GM10266 (cell line): Measurements from ENCODE around the gene GNG4.

Experiments
- DNase-seq: peaks from one replicate; pipeline ENCODE4 v3.0.0; 2012; ENCODE audit errors: extremely low spot score
- CTCF ChIP-seq: IDR thresholded peaks from 2 replicates; pipeline ENCODE4 v1.5.1; 2012; ENCODE audit warnings: mild to moderate bottlenecking, low read depth; ENCODE audit not compliant: control insufficient read depth, insufficient read depth; ENCODE audit errors: missing control alignments

The GNG4 gene

GRCh38 chr1:235527196-235527814 is 122.3 kb downstream of the GNG4 start:
- DNase-seq = no peak
- TF ChIP-seq CTCF = no peak

- no peak for TF ChIP-seq CTCF
- DNase-seq = no peak
Observed at GRCh38 chr1:235525314-235525713, 124.3 kb downstream of the GNG4 start.

- DNase-seq = no peak
Observed at GRCh38 chr1:235516862-235517446, 132.6 kb downstream of the GNG4 start.

GRCh38 chr1:235515844-235516512 is 133.6 kb downstream of the GNG4 start:
- DNase-seq = no peak
- TF ChIP-seq CTCF = no peak

More at GRCh38 chr1:235516862-235517446, 132.6 kb downstream of the GNG4 start:
- TF ChIP-seq CTCF = no peak

GRCh38 chr1:235513495-235514366 is 135.9 kb downstream of the GNG4 start:
- TF ChIP-seq CTCF = peak; percentile 83
- DNase-seq = no peak

- peak; percentile 24 for TF ChIP-seq CTCF
Observed at GRCh38 chr1:235511470-235512240, 137.9 kb downstream of the GNG4 start.

More at GRCh38 chr1:235511470-235512240, 137.9 kb downstream of the GNG4 start:
- DNase-seq = no peak
